Endothelial cell of umbilical vein (primary cell): Measurements from ENCODE around the gene SLC49A4.

Experiments
- CTCF ChIP-seq, 2 donors: IDR thresholded peaks; 1 replicate in 1 of 2; 2 replicates in 1 of 2; pipeline ENCODE4 v1.5.1; 2011; ENCODE audit warnings: low read length in 2 of 2, mild to moderate bottlenecking in 2 of 2, moderate library complexity in 2 of 2, control low read depth in 1 of 2, inconsistent platforms in 1 of 2, low read depth in 1 of 2; ENCODE audit not compliant: insufficient read depth in 1 of 2; ENCODE audit errors: extremely low read depth in 1 of 2
- EZH2 ChIP-seq: IDR thresholded peaks from 2 replicates; pipeline ENCODE4 v1.6.1; 2012; ENCODE audit warnings: borderline replicate concordance, low read depth, mild to moderate bottlenecking, moderate library complexity, low read length, inconsistent platforms; ENCODE audit not compliant: severe bottlenecking
- JUN ChIP-seq: IDR thresholded peaks from 2 replicates; pipeline ENCODE4 v1.6.1; 2011; ENCODE audit warnings: borderline replicate concordance, low read depth; ENCODE audit not compliant: insufficient read length, insufficient read depth

DNA sequence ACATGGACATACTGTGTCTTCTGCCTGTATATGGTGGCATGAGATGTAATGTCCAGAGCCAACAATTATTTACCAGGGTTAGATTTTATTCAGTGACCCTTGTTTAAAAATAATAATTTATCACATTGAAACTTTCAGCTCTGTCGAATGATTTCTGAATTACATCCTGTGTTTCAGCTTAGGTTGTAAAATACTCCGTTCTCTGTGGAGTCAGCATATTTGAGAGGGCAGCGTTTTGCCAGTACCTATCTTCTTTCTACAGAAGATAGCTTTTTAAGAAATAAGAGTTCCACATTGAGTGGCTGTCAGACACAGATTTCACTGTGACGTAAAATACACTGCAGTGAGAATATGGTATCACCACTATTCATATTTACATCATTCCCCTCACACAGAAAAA lies 85.3 kb downstream of the SLC49A4 start:
- TF ChIP-seq CTCF (IDR thresholded peaks at IDR 0.05; ENCODE audit: extremely low read depth in 1 of 2, insufficient read depth in 1 of 2, low read depth in 1 of 2, low read length in 2 of 2): no peak
- TF ChIP-seq EZH2: no peak
- no peak for TF ChIP-seq JUN
